K562 (cell line): ENCODE measurements around the gene NOBOX. TPM values are rescaled to one million over a fixed set of nuclear protein-coding genes. Genes with fewer than 3 reads are reported as not detected.

Source experiments
- ATAC-seq: fragments of 200-7000 bp; cut with Tn5 transposase; 3 replicates; pipeline ENCODE4 v1.9.1; 2020; ENCODE audit warnings: moderate library complexity
- BruUV-seq: library from RNA; stranded (reverse); fragments of 400-500 nt; replicated peaks from 2 replicates; lab custom pipeline; 2021; lab: Mats Ljungman, UMichigan
- CTCF ChIA-PET: fragments of 300-600 bp; formaldehyde crosslinking; extraction: SDS; loops from one replicate; lab custom pipeline; 2021; ENCODE audit warnings: low intra/inter-chr PET ratio; lab: Yijun Ruan, JAX
- POLR2A ChIA-PET: fragments of 300-600, 350-650 bp; sonication (Branson Sonifier 250); formaldehyde crosslinking; extraction: SDS; loops from one replicate; lab custom pipeline; 2021; ENCODE audit warnings: antibody characterized with exemption, inconsistent platforms; lab: Yijun Ruan, JAX
- DNase-seq, 4 experiments: peaks; one replicate each; pipeline versions ENCODE4 v3.0.0 to v3.0.0-alpha.2; 2011 to 2018; ENCODE audit warnings: low spot score in 3 of 4, mixed read lengths in 3 of 4; ENCODE audit errors: extremely low read depth in 1 of 4
- FAIRE-seq: peaks from 2 replicates; lab custom pipeline; 2011; peaks lifted over from hg19 to GRCh38; lab: Jason Lieb, UNC
- H2AFZ ChIP-seq: 2 replicates; pipeline ENCODE4 v1.6.0; 2011; ENCODE audit warnings: low read depth, low read length, control low read depth, inconsistent platforms
- H3K27ac ChIP-seq: fragments of 200-600 bp; 3 replicates; pipeline ENCODE4 v1.8.0; 2011; ENCODE audit warnings: low read depth, mild to moderate bottlenecking, control low read depth, inconsistent platforms, low read length, moderate library complexity, mixed read lengths; ENCODE audit errors: extremely low read depth
- H3K27me3 ChIP-seq, 2 experiments: fragments of 300-600 bp in 1 of 2; 2 replicates in 1 of 2; 3 replicates in 1 of 2; pipeline versions ENCODE4 v1.6.0 to v1.8.0; 2011; ENCODE audit warnings: inconsistent platforms in 2 of 2, low read length in 2 of 2, mild to moderate bottlenecking in 1 of 2, mixed read lengths in 1 of 2, moderate library complexity in 1 of 2; ENCODE audit not compliant: control insufficient read depth in 2 of 2, insufficient read depth in 2 of 2
- H3K36me3 ChIP-seq: fragments of 300-600 bp; 3 replicates; pipeline ENCODE4 v1.8.0; 2011; ENCODE audit warnings: mild to moderate bottlenecking, low read length, inconsistent platforms; ENCODE audit not compliant: control insufficient read depth, insufficient read depth
- H3K4me1 ChIP-seq, 2 experiments: fragments of 200-600 bp in 1 of 2; replicated peaks in 1 of 2; 2 replicates in 1 of 2; 3 replicates in 1 of 2; pipeline versions ENCODE4 v1.5.1 to v1.8.0; 2011; ENCODE audit warnings: inconsistent platforms in 2 of 2, low read length in 2 of 2, mild to moderate bottlenecking in 1 of 2, mixed read lengths in 1 of 2, moderate library complexity in 1 of 2; ENCODE audit not compliant: control insufficient read depth in 2 of 2, insufficient read depth in 2 of 2
- H3K4me2 ChIP-seq: 2 replicates; pipeline ENCODE4 v1.6.1; 2011; ENCODE audit warnings: low read length, control low read depth, inconsistent platforms, mixed read lengths; ENCODE audit not compliant: insufficient read depth
- H3K4me3 ChIP-seq: fragments of 200-600 bp; sonication (generic), shearing (Covaris generic); 2 replicates; pipeline ENCODE4 v1.5.1; 2016; ENCODE audit warnings: control low read depth, inconsistent platforms
- H3K79me2 ChIP-seq: fragments of 200-600 bp; 3 replicates; pipeline ENCODE4 v1.8.0; 2011; ENCODE audit warnings: low read length, inconsistent platforms; ENCODE audit not compliant: control insufficient read depth, insufficient read depth
- H3K9ac ChIP-seq, 2 experiments: 2 replicates each; pipeline versions ENCODE4 v1.6.0 to v1.6.1; 2011; ENCODE audit warnings: low read depth in 2 of 2, low read length in 2 of 2, control low read depth in 1 of 2, inconsistent platforms in 1 of 2, mild to moderate bottlenecking in 1 of 2, mixed read lengths in 1 of 2; ENCODE audit not compliant: insufficient read depth in 1 of 2
- H3K9me1 ChIP-seq: one replicate; pipeline ENCODE4 v1.6.0; 2011; ENCODE audit warnings: inconsistent platforms, mild to moderate bottlenecking, low read length, moderate library complexity; ENCODE audit not compliant: control insufficient read depth, insufficient read depth
- H3K9me3 ChIP-seq: replicated peaks from 2 replicates; pipeline ENCODE4 v1.5.1; 2011; ENCODE audit warnings: low read depth, low read length, inconsistent platforms; ENCODE audit not compliant: control insufficient read depth, insufficient read depth
- H4K20me1 ChIP-seq: replicated peaks from 2 replicates; pipeline ENCODE4 v1.6.1; 2011; ENCODE audit warnings: low read length, inconsistent platforms, mixed read lengths; ENCODE audit not compliant: control insufficient read depth, insufficient read depth
- E2F8 ChIP-seq: fragments of 450-650 bp; IDR thresholded peaks from 2 replicates; pipeline ENCODE4 v1.7.1; 2018; ENCODE audit warnings: mild to moderate bottlenecking, low read depth; ENCODE audit not compliant: partially characterized antibody
- ESRRA ChIP-seq: fragments of 450-650 bp; IDR thresholded peaks from 2 replicates; pipeline ENCODE4 v1.6.1; 2014; ENCODE audit warnings: low read depth, mild to moderate bottlenecking, moderate library complexity, borderline replicate concordance
- KAT7 ChIP-seq: sonication (generic); formaldehyde crosslinking; IDR thresholded peaks from 2 replicates; pipeline ENCODE4 v1.8.0; 2022; ENCODE audit warnings: missing genetic modification reagents, mild to moderate bottlenecking, borderline replicate concordance
- KDM1A ChIP-seq, 2 experiments: fragments of 450-650 bp; IDR thresholded peaks; 2 replicates each; pipeline ENCODE4 v1.6.1; 2016; ENCODE audit warnings: mild to moderate bottlenecking in 2 of 2
- KLF16 ChIP-seq: IDR thresholded peaks from 2 replicates; pipeline ENCODE4 v1.6.1; 2016; ENCODE audit warnings: antibody characterized with exemption
- NFIC ChIP-seq: fragments of 450-650 bp; IDR thresholded peaks from 2 replicates; pipeline ENCODE4 v1.6.1; 2017; ENCODE audit warnings: mild to moderate bottlenecking, inconsistent platforms
- RBM15 ChIP-seq: fragments of 200-400 bp; formaldehyde crosslinking; IDR thresholded peaks from 2 replicates; pipeline ENCODE4 v1.6.1; 2018; ENCODE audit warnings: mild to moderate bottlenecking, low read length, moderate library complexity; ENCODE audit not compliant: insufficient read depth
- SMC3 ChIP-seq: conservative IDR thresholded peaks from 2 replicates; pipeline ENCODE4 v1.6.1; 2011; ENCODE audit warnings: low read depth, low read length, improper control_type of control experiment; ENCODE audit not compliant: insufficient read depth
- SREBF2 ChIP-seq: sonication (generic); formaldehyde crosslinking; IDR thresholded peaks from 2 replicates; pipeline ENCODE4 v1.4.0; 2020; ENCODE audit warnings: mild to moderate bottlenecking, missing genetic modification reagents
- TFAM ChIP-seq: fragments of 250-450 bp; sonication (Bioruptor Pico); conservative IDR thresholded peaks from 2 replicates; pipeline ENCODE4 v1.5.0; 2021; ENCODE audit warnings: mild to moderate bottlenecking, moderate library complexity
- ZNF197 ChIP-seq: fragments of 200-800 bp; sonication (Bioruptor generic); IDR thresholded peaks from 2 replicates; pipeline ENCODE4 v1.6.1; 2016; ENCODE audit warnings: low read depth, missing genetic modification characterization, missing compliant biosample characterization
- ZNF740 ChIP-seq, 3 experiments: fragments of 200-800 bp in 1 of 3; sonication (Bioruptor generic) in 1 of 3; sonication (generic) in 1 of 3; formaldehyde crosslinking in 1 of 3; IDR thresholded peaks; 2 replicates each; pipeline versions ENCODE4 v1.6.1 to v1.8.0; 2016 to 2022; ENCODE audit warnings: mild to moderate bottlenecking in 2 of 3, missing compliant biosample characterization in 2 of 3, missing genetic modification characterization in 2 of 3, missing genetic modification reagents in 1 of 3
- ZNF785 ChIP-seq: fragments of 250-450 bp; sonication (Bioruptor Pico); IDR thresholded peaks from 2 replicates; pipeline ENCODE4 v1.4.0; 2020; ENCODE audit warnings: mild to moderate bottlenecking
- WGBS: fragments of 100-300 bp; shearing (Covaris generic); methylation state at CpG from one replicate; pipeline ENCODE4 v1.1.6; 2016; ENCODE audit warnings: low coverage, mixed read lengths; ENCODE audit not compliant: insufficient coverage; ENCODE audit errors: missing lambda C conversion rate; 5-methylcytosine and 5-hydroxymethylcytosine counted together
- in situ Hi-C: fragments of 300-500 bp; cut with MboI; formaldehyde crosslinking; loops from 4 replicates; pipeline ENCODE4 v1.15.0; 2018; ENCODE audit warnings: inconsistent platforms, mixed read lengths
- intact Hi-C: fragments of 100-400 bp; cut with micrococcal nuclease; formaldehyde crosslinking; loops from 2 replicates; pipeline ENCODE4 v1.14.2; 2022
- polyA plus RNA-seq, 8 experiments: library from polyadenylated mRNA; depleted of rRNA in 4 of 8; stranded (reverse) in 5 of 8; unstranded in 3 of 8; fragments of >200 nt; fragmentation: Nextera tagmentation in 2 of 8; fragmentation: Illumina TruSeq in 1 of 8; extraction: Ambion mirVana in 2 of 8; extraction: Trizol in 1 of 8; gene quantifications; 2 replicates each; pipeline versions ENCODE4 v1.2.1 to v1.2.3, GENCODE V29; 2011 to 2014; ENCODE audit warnings: inconsistent platforms in 1 of 8, missing spikeins in 1 of 8
- total RNA-seq, 7 experiments: library from RNA; depleted of rRNA in 6 of 7; stranded (reverse); fragments of >200 nt in 6 of 7; fragmentation: Illumina TruSeq in 2 of 7; extraction: Trizol in 2 of 7; gene quantifications; 2 replicates each; pipeline versions ENCODE4 v1.2.1 to v1.2.3, GENCODE V29; 2011 to 2021; ENCODE audit warnings: low replicate concordance in 1 of 7

NOBOX gene
- total and polyA plus RNA-seq, 9 of the 15 experiments (the other 6 are each of a cell fraction or from before 2014, with no cell fraction given), result not detected

- TF ChIP-seq ESRRA, result no peak
- TF ChIP-seq SMC3, result peak; percentile 68
- no peak for TF ChIP-seq SREBF2 (CRISPR knock-in tag)
- TF ChIP-seq KLF16, result peak; percentile 22; the same call in 1 of the 2 replicates
These were observed 11.7 kb downstream of the NOBOX start (continued) for GRCh38 chr7:144391823-144392255.

- H3K79me2 ChIP-seq, result no peaks in the 10 kb centered on the region
- no peaks in the 10 kb centered on the region for H3K9me1 ChIP-seq
- TF ChIP-seq NFIC (no peak), E2F8 (no peak), RBM15 (no peak), ZNF785 (CRISPR knock-in tag) (no peak), KAT7 (CRISPR knock-in tag) (no peak), TFAM (CRISPR knock-in tag) (no peak), ZNF197 (CRISPR knock-in tag) (no peak), KDM1A (IDR thresholded peaks at IDR 0.05) (no peak), ZNF740 (CRISPR knock-in tag; IDR thresholded peaks at IDR 0.05) (no peak), ZNF740 (tag; IDR thresholded peaks at IDR 0.05) (no peak)
- no TSS peak for BruUV-seq
- ChIA-PET CTCF (interaction anchor here (0.6 kb wide), 1 partner anchor 215 kb away, joined by 4 read pairs; no protein-coding TSS in a partner anchor), POLR2A (no interaction called here)
- no peak overlapping the region for H3K27ac ChIP-seq
- ATAC-seq, result no peak
- WGBS, result 2% methylated on average over 4 of the region's 4 CpGs
- no peak overlapping the region for H3K4me3 ChIP-seq
- intact Hi-C loops (loop anchor here (5.0 to 10.0 kb wide), 2 partner anchors 216 to 654 kb away; no protein-coding TSS in a partner anchor), in situ Hi-C loops (no loop called here)
- H3K9ac ChIP-seq, result no peak overlapping the region
- no peak for DNase-seq
- H3K36me3 ChIP-seq, result no peaks in the 10 kb centered on the region
- FAIRE-seq, result no peak
- no peaks in the 10 kb centered on the region; a peak in 1 of 5 replicates for H3K27me3 ChIP-seq
- H3K4me2 ChIP-seq, result no peak overlapping the region
- no peak overlapping the region for H2AFZ ChIP-seq
- H3K4me1 ChIP-seq, result no peaks in the 10 kb centered on the region
- H3K9me3 ChIP-seq, result no peaks in the 10 kb centered on the region
- no peaks in the 10 kb centered on the region for H4K20me1 ChIP-seq
These were observed 12.5 kb downstream of the NOBOX start for GRCh38 chr7:144391014-144391413.
